ENCODE results near the gene BCAS3.

Gene BCAS3

DNA sequence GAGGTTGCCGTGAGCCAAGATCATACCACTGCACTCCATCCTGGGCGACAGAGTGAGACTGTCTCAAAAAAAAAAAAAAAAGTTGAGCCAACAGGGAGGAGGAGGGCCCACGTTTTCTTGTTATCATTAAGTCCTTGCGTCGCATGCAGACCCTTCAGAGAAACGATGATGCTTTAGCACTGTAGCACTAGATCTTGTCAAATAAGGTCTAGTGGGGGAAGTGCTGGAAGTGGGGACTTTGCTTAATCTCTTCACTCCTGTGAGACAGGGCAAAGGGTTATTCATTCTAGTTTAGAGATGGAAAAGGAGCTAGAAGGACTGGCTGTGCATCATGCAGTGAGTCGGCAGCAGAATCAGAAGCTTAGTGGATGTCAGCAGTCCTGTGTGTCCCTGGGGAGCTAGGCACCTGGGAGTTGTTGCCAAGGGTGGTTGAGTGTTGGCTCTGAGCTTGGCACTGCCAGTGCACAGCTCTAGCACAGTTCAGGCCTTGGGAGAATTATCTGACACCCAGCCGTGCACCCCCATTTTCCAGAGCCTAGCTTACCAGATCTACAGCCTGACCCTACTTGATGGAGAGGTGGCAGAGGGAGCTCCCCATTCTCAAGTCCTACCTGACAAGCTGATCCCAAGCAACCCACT is 688.5 kb downstream of the BCAS3 start:
- DNase-seq (ENCODE audit: low read depth): no peak
- TF ChIP-seq CTCF (IDR thresholded peaks at IDR 0.05; ENCODE audit: low read depth, low read length, missing control alignments): no peak
- in situ Hi-C loops (cut with HindIII; ENCODE audit: low sequenced_read_pairs): loop anchor here (5.0 kb wide), 1 partner anchor 39 kb away; no protein-coding TSS in a partner anchor
- H3K4me3 ChIP-seq (ENCODE audit: low read depth, low read length): no peak overlapping the region

DNA sequence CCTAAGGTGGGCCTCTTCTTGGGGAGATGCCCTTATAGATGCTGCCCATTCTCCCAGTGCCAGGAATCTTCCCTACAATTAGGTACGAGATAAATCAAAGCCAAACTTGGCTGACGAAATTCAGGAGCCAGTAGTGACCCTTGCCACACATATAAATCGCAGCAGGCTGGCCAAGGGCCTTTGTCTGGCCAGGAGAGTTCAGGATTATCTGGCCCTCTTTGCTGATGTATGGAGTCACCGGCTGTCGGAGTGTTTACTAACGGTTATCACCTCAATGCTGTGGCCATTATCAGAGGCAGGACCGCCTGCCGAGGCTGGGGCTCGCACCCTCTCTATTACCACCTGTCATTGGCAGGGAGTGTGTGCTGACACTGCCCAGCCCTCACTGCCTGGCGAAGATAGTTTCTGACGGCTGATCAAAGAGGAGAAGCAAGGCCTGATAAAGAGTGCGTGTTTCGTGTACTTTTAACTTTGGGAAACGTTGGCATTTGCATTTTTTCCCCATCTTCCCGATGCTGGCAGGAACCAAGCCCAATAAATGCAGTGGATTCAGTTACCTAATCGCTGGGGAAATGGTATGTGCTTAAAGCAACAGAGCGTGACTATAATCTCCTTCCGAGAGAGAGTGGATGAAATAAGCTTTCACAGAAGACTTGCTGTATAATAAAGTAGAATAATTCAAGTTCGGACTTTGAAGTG is 689.2 kb downstream of the BCAS3 start:
- no peak for TF ChIP-seq CTCF (IDR thresholded peaks at IDR 0.05; ENCODE audit: low read depth, low read length, missing control alignments)
- H3K4me3 ChIP-seq (ENCODE audit: low read depth, low read length): no peak overlapping the region
- DNase-seq (ENCODE audit: low read depth): no peak
- in situ Hi-C loops (cut with HindIII; ENCODE audit: low sequenced_read_pairs): loop anchor here (5.0 kb wide), 1 partner anchor 40 kb away; no protein-coding TSS in a partner anchor

- TF ChIP-seq CTCF (IDR thresholded peaks at IDR 0.05; ENCODE audit: low read depth, low read length, missing control alignments): no peak
- in situ Hi-C loops (cut with HindIII; ENCODE audit: low sequenced_read_pairs): loop anchor here (5.0 kb wide), 1 partner anchor 41 kb away; no protein-coding TSS in a partner anchor
- DNase-seq (ENCODE audit: low read depth): no peak
- H3K4me3 ChIP-seq (ENCODE audit: low read depth, low read length): no peak overlapping the region
Measured at GRCh38 chr17:61368049-61368831, 690.6 kb downstream of the BCAS3 start.

DNA sequence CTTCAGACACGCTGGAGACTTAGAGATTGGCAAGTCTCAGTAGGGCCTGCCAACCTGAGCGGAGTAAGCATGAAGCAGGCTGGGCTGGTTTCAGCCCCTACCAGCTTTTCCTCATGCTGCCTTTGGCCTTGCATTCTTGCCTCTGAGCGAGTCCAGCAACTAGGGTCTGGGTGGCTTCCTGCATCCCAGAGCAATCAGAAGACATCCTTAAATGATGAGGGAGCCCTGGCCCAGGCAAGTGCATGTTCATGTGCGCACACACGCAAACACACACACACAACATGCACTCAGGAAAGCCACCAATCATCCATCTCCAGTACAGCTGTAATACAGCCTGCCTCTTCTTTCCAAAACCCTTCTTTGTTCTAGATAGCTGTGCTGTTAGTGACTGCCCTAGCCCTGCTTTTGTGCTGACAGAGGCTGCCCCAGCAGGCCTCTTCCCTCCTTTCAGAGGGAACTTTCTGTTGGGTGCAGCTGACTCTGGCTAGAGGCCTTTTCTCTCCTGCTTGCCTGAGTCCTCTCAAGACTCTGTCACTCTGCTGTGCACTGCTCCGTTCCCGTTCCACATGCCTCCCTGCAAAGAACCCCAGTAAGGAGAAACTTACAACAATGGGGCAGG is 691.3 kb downstream of the BCAS3 start:
- no peak for TF ChIP-seq CTCF (IDR thresholded peaks at IDR 0.05; ENCODE audit: low read depth, low read length, missing control alignments)
- DNase-seq (ENCODE audit: low read depth): no peak
- no peak overlapping the region for H3K4me3 ChIP-seq (ENCODE audit: low read depth, low read length)
- in situ Hi-C loops (cut with HindIII; ENCODE audit: low sequenced_read_pairs): loop anchor here (5.0 kb wide), 1 partner anchor 42 kb away; no protein-coding TSS in a partner anchor

- no peak for TF ChIP-seq CTCF (IDR thresholded peaks at IDR 0.05; ENCODE audit: low read depth, low read length, missing control alignments)
- DNase-seq (ENCODE audit: low read depth): no peak
- in situ Hi-C loops (cut with HindIII; ENCODE audit: low sequenced_read_pairs): loop anchor here (5.0 kb wide), 1 partner anchor 42 kb away; no protein-coding TSS in a partner anchor
Measured at GRCh38 chr17:61369751-61370150, 692.1 kb downstream of the BCAS3 start.

DNA sequence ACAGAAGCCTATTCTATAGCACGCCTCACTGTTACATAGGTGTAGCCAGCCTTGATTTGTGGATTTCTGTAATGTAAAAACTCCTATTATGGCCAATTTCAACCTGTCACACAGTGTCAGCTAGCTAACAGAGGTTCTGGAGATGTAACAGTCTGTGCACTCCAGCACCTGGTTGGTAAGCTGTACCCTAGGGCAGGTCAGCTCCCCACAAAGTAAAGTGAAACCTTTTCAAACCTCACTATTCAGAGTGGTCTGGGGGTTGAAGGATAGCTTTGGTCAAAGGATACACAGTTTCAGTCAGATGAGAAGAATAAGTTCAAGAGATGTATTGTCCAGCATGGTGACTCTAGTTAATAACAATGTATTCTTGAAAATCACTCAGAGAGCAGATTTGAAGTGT is 693.5 kb downstream of the BCAS3 start:
- TF ChIP-seq CTCF (IDR thresholded peaks at IDR 0.05; ENCODE audit: low read depth, low read length, missing control alignments): no peak
- in situ Hi-C loops (cut with HindIII; ENCODE audit: low sequenced_read_pairs): no loop called here
- no peak for DNase-seq (ENCODE audit: low read depth)
- no peak overlapping the region for H3K4me3 ChIP-seq (ENCODE audit: low read depth, low read length)

More at GRCh38 chr17:61369751-61370150, 692.1 kb downstream of the BCAS3 start:
- H3K4me3 ChIP-seq (ENCODE audit: low read depth, low read length): no peak overlapping the region

All from astrocyte of the cerebellum (primary cell).